Activated naive CD4-positive, alpha-beta T cell treated with anti-CD3 and anti-CD28 coated beads, Interleukin-2, amount 10 ng/mL, durations not matched to agents 7 days and 5 days (primary cell): Measurements from ENCODE around the gene SLC1A5.
"Not testable (repeated sequence)": the region's sequence is repeated elsewhere in the genome, so short reads cannot be mapped to it uniquely, and the experiment has no call there.

Experiments
- CTCF ChIA-PET: fragments of 350-600 bp; sonication (Branson Sonifier 250); formaldehyde crosslinking; loops from one replicate; lab custom pipeline; 2021; ENCODE audit warnings: antibody characterized with exemption; lab: Charles Lee
- DNase-seq: peaks from one replicate; pipeline ENCODE4 v3.0.0-alpha.2; 2020
- H3K27ac Mint-ChIP-seq: one replicate; pipeline ENCODE4 v1.8.0; 2021; ENCODE audit warnings: mild to moderate bottlenecking, moderate library complexity, mixed read lengths
- H3K27me3 Mint-ChIP-seq: one replicate; pipeline ENCODE4 v1.8.0; 2021; ENCODE audit warnings: mild to moderate bottlenecking, mixed read lengths
- H3K36me3 Mint-ChIP-seq: one replicate; pipeline ENCODE4 v1.8.0; 2021; ENCODE audit warnings: mixed read lengths
- H3K4me1 Mint-ChIP-seq: one replicate; pipeline ENCODE4 v1.8.0; 2021; ENCODE audit warnings: mixed read lengths
- H3K4me3 Mint-ChIP-seq: one replicate; pipeline ENCODE4 v1.8.0; 2021; ENCODE audit warnings: mild to moderate bottlenecking, moderate library complexity, mixed read lengths
- H3K9me3 Mint-ChIP-seq: one replicate; pipeline ENCODE4 v1.8.0; 2021; ENCODE audit warnings: mixed read lengths

Gene SLC1A5

DNA sequence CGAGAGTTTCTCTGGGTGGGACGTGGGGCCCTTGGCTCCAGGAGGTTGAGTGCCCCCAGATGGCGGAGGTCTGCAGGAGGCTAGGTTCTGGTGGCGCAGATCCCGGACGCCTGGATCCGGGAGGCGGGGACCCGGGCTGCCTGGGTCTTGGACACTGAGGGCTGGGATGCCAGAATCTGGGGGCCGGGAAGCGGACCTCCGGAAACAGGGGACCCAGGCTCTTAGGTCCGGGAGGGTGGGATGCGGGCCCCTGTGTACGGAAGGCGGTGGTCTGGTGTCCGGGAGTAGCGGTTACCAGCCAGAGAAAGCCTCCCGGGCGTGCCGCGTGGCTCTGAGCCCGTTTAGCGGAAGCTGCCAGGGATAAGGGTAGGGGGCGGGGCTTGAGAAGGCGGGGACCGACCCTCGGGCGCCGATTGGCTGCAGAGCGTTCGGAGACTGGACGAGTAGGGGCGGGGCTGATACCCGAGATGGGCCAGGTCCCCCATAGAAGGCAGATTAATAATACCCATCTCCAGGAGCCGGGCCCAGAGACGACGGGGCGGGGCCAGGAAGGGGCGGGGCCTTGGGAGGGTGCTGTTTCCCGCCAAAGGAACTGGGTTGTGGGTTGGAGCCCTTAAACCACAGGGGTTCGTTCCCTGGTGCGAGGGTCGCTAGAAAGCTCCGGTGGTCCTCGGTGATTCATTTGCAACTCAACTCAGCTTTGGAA is at the start of gene SLC1A5:
SLC1A5 (minus strand) TSS at position 333 of the 706 bp plus-strand sequence. CDS start 629 bp downstream, outside the sequence.
- Mint-ChIP-seq H3K27me3 (peaks cover 11% of the 10 kb centered on the region), H3K9me3 (no peaks in the 10 kb centered on the region), H3K36me3 (peaks cover 25% of the 10 kb centered on the region), H3K4me1 (peaks cover 67% of the 10 kb centered on the region), H3K4me3 (peak within 1 kb of the TSS; percentile 96), H3K27ac (peak within 1 kb of the TSS; percentile 93)
- CTCF ChIA-PET: interaction anchor here (0.7 to 1.9 kb wide), 5 partner anchors 21 to 52 kb away, joined by 3 to 12 read pairs (median 5); no protein-coding TSS in a partner anchor
- DNase-seq: peak; percentile 99

DNA sequence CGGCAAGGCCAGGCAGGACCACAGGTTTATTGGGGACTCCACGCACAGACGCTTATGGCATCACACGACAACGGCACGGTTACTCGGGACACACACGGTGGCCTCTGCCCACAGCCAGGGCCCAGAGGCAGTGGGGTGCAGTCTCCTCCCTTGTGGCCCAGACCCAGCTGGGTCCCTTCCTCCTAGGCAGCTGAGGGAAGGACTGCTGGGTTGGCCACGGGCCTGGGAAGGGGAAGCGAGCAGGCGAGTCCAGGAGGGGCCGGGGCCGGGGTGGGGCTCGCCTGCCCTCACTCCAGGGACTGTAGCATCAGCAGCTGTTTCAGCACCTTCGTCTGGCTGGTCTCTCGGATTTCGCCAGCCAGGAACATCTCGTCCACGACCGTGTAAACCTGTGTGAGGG is 49.8 kb upstream of the SLC1A5 start:
- Mint-ChIP-seq H3K4me1 (peaks cover 4% of the 10 kb centered on the region), H3K27ac (no peak overlapping the region), H3K27me3 (no peaks in the 10 kb centered on the region), H3K9me3 (no peaks in the 10 kb centered on the region), H3K4me3 (no peak overlapping the region), H3K36me3 (peaks cover 20% of the 10 kb centered on the region)
- CTCF ChIA-PET: interaction anchor here (7.0 to 9.8 kb wide), 2 partner anchors 80 to 86 kb away, joined by 83 to 124 read pairs; no protein-coding TSS in a partner anchor
- no peak for DNase-seq

DNA sequence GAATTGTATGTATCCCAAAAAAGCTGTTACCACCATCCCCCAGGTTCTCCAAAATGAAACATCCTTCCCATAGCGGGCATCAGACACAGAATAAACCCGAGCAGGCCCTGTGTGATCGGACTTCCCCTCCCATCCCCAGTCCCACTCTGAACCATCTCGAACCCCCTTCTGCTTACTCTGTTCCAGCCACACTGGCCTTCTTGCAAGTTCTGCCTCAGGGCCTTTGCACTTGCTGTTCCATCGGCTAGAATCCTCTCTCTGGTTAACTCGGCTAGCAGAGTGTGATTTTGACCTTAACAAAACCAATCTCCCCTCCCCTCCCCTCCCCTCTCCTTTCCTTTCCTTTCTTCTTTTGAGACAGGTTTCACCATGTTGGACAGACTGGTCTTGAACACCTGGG is 46.6 kb upstream of the SLC1A5 start:
- peaks cover 11% of the 10 kb centered on the region for H3K36me3 Mint-ChIP-seq
- H3K27me3 Mint-ChIP-seq: peaks cover 6% of the 10 kb centered on the region
- DNase-seq: no peak
- CTCF ChIA-PET: interaction anchor here (2.2 kb wide), 1 partner anchor 78 kb away, joined by 10 read pairs; no protein-coding TSS in a partner anchor
- H3K4me1 Mint-ChIP-seq: no peaks in the 10 kb centered on the region
- no peaks in the 10 kb centered on the region for H3K9me3 Mint-ChIP-seq
- no peak overlapping the region for H3K27ac Mint-ChIP-seq
- no peak overlapping the region for H3K4me3 Mint-ChIP-seq

DNA sequence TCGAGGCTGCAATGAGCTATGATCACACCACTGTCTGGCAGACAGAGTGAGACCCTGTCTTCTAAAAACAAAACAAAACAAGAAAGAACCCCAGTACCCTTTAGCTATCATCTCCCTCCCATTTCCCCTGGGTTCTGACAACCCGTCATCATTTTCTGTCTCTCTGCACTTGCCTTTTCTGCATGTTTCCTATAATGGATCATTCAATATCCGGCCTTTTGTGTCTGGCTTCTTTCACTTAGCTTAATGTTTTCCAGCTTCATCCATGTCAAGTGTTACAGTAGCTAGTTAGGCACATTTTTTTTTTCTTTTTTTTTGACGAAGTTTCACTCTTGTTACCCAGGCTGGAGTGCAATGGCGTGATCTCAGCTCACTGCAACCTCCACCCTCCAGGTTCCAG is 45.7 kb upstream of the SLC1A5 start:
- H3K4me3 Mint-ChIP-seq: no peak overlapping the region
- no peak overlapping the region for H3K27ac Mint-ChIP-seq
- H3K27me3 Mint-ChIP-seq: peaks cover 9% of the 10 kb centered on the region
- H3K36me3 Mint-ChIP-seq: peaks cover 9% of the 10 kb centered on the region
- no peaks in the 10 kb centered on the region for H3K4me1 Mint-ChIP-seq
- no peaks in the 10 kb centered on the region for H3K9me3 Mint-ChIP-seq
- DNase-seq: no peak
- CTCF ChIA-PET: interaction anchor here (1.2 to 2.2 kb wide), 2 partner anchors 77 to 80 kb away, joined by 4 to 10 read pairs; no protein-coding TSS in a partner anchor

DNA sequence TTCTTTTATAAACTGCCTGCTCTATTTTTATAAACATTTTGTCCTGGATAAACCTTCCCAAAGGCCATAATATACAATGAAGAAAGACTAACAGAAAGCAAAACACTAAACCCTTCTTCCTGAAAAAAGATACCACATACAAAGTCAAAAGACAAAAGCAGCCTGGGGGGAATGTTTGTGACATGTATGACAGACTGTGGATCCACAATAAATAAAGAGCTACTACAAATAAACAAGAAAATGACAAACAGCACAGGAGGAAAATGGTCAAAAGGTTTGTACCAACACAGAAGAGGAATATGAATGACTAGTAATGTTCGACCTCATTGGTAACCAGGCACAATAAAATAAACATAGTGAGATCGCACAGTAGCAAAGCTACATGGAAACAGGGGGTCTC is 42.5 kb upstream of the SLC1A5 start:
- H3K36me3 Mint-ChIP-seq: no peaks in the 10 kb centered on the region
- CTCF ChIA-PET: interaction anchor here (0.6 to 3.7 kb wide), 3 partner anchors 9 to 76 kb away, joined by 4 to 19 read pairs (median 8); no protein-coding TSS in a partner anchor
- no peak overlapping the region for H3K4me3 Mint-ChIP-seq
- no peaks in the 10 kb centered on the region for H3K4me1 Mint-ChIP-seq
- no peaks in the 10 kb centered on the region for H3K9me3 Mint-ChIP-seq
- no peak for DNase-seq
- no peak overlapping the region for H3K27ac Mint-ChIP-seq
- peaks cover 9% of the 10 kb centered on the region for H3K27me3 Mint-ChIP-seq

DNA sequence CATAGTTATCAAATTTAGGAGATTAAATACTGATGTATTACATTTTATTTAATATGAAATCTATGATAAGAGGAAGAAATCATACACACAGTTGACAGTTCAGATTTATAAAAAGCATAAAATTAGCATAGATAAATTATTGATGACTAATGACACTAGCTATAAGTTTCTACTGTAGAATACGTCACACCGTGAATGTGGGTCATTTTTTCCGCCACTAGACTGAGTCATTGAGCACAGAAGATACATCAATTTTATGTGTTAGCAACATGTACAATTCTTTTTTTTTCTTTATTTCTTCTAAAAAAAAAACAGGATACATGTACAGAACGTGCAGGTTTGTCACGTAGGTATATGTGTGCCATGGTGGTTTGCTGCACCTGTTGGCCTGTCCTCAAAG is 40.1 kb upstream of the SLC1A5 start:
- CTCF ChIA-PET: interaction anchor here (0.6 to 1.9 kb wide), 3 partner anchors 36 to 75 kb away, joined by 3 to 6 read pairs (median 5); no protein-coding TSS in a partner anchor
- peaks cover 15% of the 10 kb centered on the region for H3K27me3 Mint-ChIP-seq
- H3K4me3 Mint-ChIP-seq: no peak overlapping the region
- peaks cover 14% of the 10 kb centered on the region for H3K4me1 Mint-ChIP-seq
- H3K27ac Mint-ChIP-seq: no peak overlapping the region
- no peak for DNase-seq
- H3K9me3 Mint-ChIP-seq: no peaks in the 10 kb centered on the region
- H3K36me3 Mint-ChIP-seq: no peaks in the 10 kb centered on the region

DNA sequence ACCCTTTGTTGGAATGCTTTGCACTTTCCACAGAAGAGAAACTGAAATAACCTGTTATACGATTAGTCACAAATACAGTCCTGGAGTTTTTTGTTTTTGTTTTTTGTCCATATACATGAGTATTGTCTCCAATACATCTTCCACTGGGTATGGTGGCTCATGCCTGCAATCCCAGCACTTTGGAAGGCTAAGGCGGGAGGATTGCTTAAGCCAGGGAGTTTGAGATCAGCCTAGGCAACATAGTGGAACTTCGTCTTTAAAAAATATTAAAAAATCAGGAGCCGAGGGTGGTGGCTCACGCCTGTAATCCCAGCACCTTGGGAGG is 37.3 kb upstream of the SLC1A5 start:
- H3K27me3 Mint-ChIP-seq: peaks cover 10% of the 10 kb centered on the region
- CTCF ChIA-PET: interaction anchor here (1.6 to 2.0 kb wide), 2 partner anchors 15 to 72 kb away, joined by 6 to 9 read pairs; no protein-coding TSS in a partner anchor
- no peaks in the 10 kb centered on the region for H3K9me3 Mint-ChIP-seq
- peaks cover 33% of the 10 kb centered on the region for H3K4me1 Mint-ChIP-seq
- H3K27ac Mint-ChIP-seq: no peak overlapping the region
- H3K36me3 Mint-ChIP-seq: no peaks in the 10 kb centered on the region
- DNase-seq: no peak
- no peak overlapping the region for H3K4me3 Mint-ChIP-seq

DNA sequence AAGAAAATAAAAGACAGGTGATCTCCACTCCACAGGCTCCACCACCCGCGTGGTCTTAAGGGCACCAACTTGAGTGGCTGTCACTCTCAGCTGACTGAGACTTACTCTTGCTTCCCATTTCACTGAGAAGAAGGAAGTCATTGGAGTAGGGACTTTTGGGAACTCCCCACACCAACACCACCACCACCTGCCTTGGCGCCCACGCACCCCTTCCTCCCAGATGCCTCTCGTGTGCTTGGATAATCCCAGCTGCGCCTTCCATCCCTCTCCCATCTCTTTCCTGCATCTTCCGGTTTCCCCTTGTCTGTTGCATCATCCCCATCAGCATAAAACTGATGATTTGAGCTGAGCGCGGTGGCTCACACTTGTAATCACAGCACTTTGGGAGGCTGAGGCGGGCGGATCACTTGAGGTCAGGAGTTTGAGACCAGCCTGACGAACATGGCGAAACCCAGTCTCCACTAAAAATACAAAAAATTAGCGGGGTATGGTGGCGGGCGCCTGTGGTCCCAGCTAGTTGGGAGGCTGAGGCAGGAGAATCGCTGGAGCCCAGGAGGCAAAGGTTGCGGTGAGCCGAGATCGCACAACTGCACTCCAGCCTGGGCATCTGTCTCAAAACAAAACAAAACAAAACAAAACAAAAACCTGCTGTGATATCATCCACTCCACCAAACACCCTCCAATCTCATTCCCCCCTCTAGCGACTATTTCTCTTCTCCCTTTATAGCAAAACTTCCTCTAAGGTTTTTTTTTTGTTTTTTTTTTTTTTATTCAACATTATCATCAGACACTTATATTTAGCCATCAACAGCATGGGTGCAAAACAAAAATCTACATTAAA is 36.7 kb upstream of the SLC1A5 start:
- Mint-ChIP-seq H3K27ac (no peak overlapping the region), H3K4me3 (no peak overlapping the region), H3K4me1 (peaks cover 39% of the 10 kb centered on the region)

DNA sequence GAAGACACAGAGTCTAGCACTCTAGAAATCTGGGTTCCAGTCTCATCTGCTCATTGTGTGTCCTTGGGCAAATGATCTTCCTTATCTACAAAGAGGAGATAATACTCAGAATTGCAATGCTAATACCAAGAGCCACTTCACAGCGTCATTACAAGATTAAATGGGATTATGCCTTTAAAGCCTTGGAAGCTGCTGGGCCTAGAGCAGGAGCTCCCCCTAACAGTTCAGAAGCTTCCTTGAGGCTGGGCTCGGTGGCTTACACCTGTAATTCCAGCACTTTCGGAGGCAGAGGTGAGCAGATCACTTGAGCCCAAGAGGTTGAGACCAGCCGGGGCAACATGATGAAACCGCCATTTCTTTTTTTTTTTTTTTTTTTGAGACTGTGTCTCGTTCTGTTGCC is 34.7 kb upstream of the SLC1A5 start:
- no peak for DNase-seq
- Mint-ChIP-seq H3K36me3 (no peaks in the 10 kb centered on the region), H3K27me3 (peaks cover 6% of the 10 kb centered on the region), H3K9me3 (no peaks in the 10 kb centered on the region), H3K4me1 (peaks cover 53% of the 10 kb centered on the region), H3K27ac (peak overlapping the region; percentile 58), H3K4me3 (no peak overlapping the region)
- CTCF ChIA-PET: interaction anchor here (0.7 to 4.7 kb wide), 4 partner anchors 17 to 168 kb away, joined by 4 to 32 read pairs (median 6); no protein-coding TSS in a partner anchor

More for the DNA sequence above, 36.7 kb upstream of the SLC1A5 start:
- Mint-ChIP-seq H3K36me3 (no peaks in the 10 kb centered on the region), H3K27me3 (peaks cover 10% of the 10 kb centered on the region), H3K9me3 (no peaks in the 10 kb centered on the region)
- no peak for DNase-seq
- CTCF ChIA-PET: interaction anchor here (0.7 to 4.7 kb wide), 6 partner anchors 15 to 334 kb away, joined by 3 to 32 read pairs (median 4); no protein-coding TSS in a partner anchor

DNA sequence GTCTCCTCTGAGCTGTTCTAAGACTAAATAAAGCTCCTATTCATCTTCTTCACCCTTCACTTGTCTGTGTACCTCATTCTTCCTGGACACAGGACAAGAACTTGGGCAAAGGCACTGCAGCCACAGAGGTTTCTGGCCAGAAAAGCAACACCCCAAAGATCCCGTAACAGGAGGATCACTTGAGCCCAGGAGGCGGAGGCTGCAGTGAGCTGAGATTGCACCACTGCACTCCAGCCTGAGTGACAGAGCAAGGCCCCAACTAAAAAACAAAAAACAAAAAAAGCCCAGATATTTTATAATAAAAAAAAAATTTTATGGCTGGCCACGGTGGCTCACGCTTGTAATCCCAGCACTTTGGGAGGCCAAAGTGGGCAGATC is 34.0 kb upstream of the SLC1A5 start:
- not testable (repeated sequence) for DNase-seq, H3K9me3 Mint-ChIP-seq, H3K36me3 Mint-ChIP-seq, H3K27me3 Mint-ChIP-seq, H3K4me3 Mint-ChIP-seq
- peak overlapping the region; percentile 90 for H3K27ac Mint-ChIP-seq
- CTCF ChIA-PET: interaction anchor here (0.7 to 4.7 kb wide), 6 partner anchors 31 to 70 kb away, joined by 4 to 32 read pairs (median 10); partner anchors contain the start of gene SLC1A5
- peaks cover 53% of the 10 kb centered on the region for H3K4me1 Mint-ChIP-seq

DNA sequence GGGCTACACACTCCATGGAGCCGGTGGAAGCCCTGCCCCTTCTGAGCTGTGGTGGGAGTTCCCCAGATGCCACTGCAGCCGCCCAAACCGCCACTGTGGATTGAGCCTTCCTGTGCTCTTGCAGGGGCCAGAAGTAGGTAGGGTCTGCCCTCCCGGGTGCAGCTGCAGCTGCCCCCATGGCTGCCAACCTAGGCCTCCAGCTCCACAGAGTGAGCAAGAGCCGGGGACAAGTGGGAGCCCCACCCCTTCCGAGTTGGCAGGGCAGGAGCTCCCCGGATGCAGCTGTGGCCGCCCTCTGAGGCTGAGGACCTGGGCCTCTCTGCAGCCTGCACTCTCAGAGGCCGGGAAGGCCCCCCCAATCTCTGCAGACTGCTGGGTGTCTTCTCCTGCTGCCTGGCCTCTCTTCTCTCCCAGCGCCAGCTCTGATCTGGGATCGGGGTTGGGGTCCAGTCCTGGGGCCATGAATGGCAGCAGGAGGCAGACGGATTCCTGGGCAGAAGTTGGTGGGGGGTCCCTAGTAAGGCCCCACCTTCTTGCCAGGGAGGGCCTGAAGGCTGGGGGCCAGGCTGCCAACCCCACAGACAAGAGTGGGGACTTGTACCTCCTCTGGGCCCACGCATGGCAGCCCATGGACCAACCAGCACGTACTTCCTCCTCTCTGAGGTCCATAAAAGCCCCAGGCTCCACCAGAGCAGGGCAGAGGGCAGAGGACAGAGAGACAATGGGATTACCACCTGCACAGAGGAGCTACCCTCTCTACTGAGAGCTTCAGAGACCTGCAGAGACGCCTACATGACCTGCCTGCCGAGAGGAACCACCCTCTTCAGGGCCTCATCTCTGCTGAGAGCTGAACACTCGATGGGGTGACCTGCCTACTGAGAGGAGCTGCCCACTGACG is 33.4 kb upstream of the SLC1A5 start:
- CTCF ChIA-PET: interaction anchor here (0.7 to 4.7 kb wide), 8 partner anchors 16 to 69 kb away, joined by 3 to 32 read pairs (median 8); partner anchors contain the start of gene SLC1A5
- peak; percentile 78 for DNase-seq
- H3K4me1 Mint-ChIP-seq: peaks cover 53% of the 10 kb centered on the region
- H3K27ac Mint-ChIP-seq: peak overlapping the region; percentile 90
- H3K27me3 Mint-ChIP-seq: peaks cover 10% of the 10 kb centered on the region
- H3K9me3 Mint-ChIP-seq: no peaks in the 10 kb centered on the region
- H3K36me3 Mint-ChIP-seq: no peaks in the 10 kb centered on the region
- H3K4me3 Mint-ChIP-seq: peak overlapping the region; percentile 54

DNA sequence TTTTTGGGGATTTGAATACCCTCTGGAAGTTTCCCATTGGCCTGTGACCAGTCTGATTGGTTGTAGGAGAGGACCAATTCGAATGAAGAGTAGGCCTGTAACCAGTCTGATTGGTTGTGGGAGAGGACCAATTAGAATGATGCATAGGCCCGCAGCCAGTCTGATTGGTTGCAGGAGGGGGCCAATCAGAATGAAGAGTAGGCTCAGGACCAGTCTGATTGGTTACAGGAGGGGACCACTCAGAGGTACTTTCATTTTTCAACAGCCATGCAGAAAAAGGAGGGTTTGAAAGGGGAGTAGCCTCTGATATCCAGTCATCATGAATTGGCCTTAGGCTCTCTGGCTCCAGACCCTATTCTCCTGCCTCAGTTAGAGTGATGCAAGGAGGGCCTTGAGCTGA is 30.4 kb upstream of the SLC1A5 start:
- Mint-ChIP-seq H3K4me3 (no peak overlapping the region), H3K9me3 (no peaks in the 10 kb centered on the region), H3K4me1 (peaks cover 40% of the 10 kb centered on the region), H3K27me3 (peaks cover 17% of the 10 kb centered on the region), H3K36me3 (no peaks in the 10 kb centered on the region), H3K27ac (no peak overlapping the region)
- CTCF ChIA-PET: no interaction called here
- DNase-seq: no peak
